ENCODE results near the gene IKZF3. TPM values are rescaled to one million over a fixed set of nuclear protein-coding genes. Genes with fewer than 3 reads are reported as not detected.

Gene IKZF3
- total RNA-seq, 1 donor from 2014 or later, result 8.2 TPM

GRCh38 chr17:39800540-39800939 lies 63.6 kb downstream of the IKZF3 start:
- Histone ChIP-seq H3K4me1 (no peaks in the 10 kb centered on the region), H3K9me3 (no peaks in the 10 kb centered on the region), H3K36me3 (no peaks in the 10 kb centered on the region), H3K27me3 (no peaks in the 10 kb centered on the region), H3K27ac (no peak overlapping the region), H3K4me3 (no peak overlapping the region)
- DNase-seq, result no peak
- TF ChIP-seq CTCF (IDR thresholded peaks at IDR 0.05), result no peak
- no peak for ATAC-seq
- intact Hi-C loops (cut with DNase I), result no loop called here

DNA sequence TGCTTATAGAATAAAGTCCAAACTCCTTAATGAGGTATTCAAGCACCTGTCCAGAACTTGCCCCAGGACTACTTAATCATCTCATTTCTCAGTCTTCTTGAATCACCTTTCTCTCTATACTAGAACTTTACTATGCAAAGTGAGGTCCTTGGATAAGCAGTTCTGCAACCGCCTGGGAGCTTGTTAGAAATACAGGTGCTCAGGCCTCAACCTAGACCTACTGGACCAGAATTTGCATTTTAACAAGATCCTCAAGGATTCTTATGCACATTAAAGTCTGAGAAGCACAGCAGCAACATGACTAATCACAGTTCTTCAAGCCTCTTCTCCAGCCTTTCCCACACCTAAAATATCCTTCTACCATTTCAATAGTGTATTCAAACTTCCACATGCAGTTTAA lies 64.7 kb downstream of the IKZF3 start:
- Histone ChIP-seq H3K27ac (no peak overlapping the region), H3K36me3 (no peaks in the 10 kb centered on the region), H3K9me3 (no peaks in the 10 kb centered on the region), H3K4me3 (no peak overlapping the region), H3K4me1 (no peaks in the 10 kb centered on the region), H3K27me3 (no peaks in the 10 kb centered on the region)
- intact Hi-C loops (cut with DNase I), result no loop called here
- ATAC-seq, result no peak
- no peak for TF ChIP-seq CTCF (IDR thresholded peaks at IDR 0.05)
- DNase-seq, result no peak

GRCh38 chr17:39794249-39794970 lies 69.7 kb downstream of the IKZF3 start:
- Histone ChIP-seq H3K9me3 (no peaks in the 10 kb centered on the region), H3K27ac (peak overlapping the region; percentile 9), H3K4me3 (no peak overlapping the region), H3K4me1 (no peaks in the 10 kb centered on the region), H3K36me3 (no peaks in the 10 kb centered on the region), H3K27me3 (peaks cover 4% of the 10 kb centered on the region)
- ATAC-seq, result no peak
- no peak for DNase-seq
- intact Hi-C loops (cut with DNase I), result no loop called here
- no peak for TF ChIP-seq CTCF (IDR thresholded peaks at IDR 0.05)

- no peak overlapping the region for H3K4me3 ChIP-seq
- peaks cover 4% of the 10 kb centered on the region for H3K27me3 ChIP-seq
- peak; percentile 33 for ATAC-seq
- H3K9me3 ChIP-seq, result no peaks in the 10 kb centered on the region
- no peaks in the 10 kb centered on the region for H3K36me3 ChIP-seq
- H3K27ac ChIP-seq, result no peak overlapping the region
- H3K4me1 ChIP-seq, result no peaks in the 10 kb centered on the region
- intact Hi-C loops (cut with DNase I), result no loop called here
- no peak for TF ChIP-seq CTCF (IDR thresholded peaks at IDR 0.05)
- no peak for DNase-seq
Measured at GRCh38 chr17:39793301-39793872, 70.7 kb downstream of the IKZF3 start.

- no peak overlapping the region for H3K4me3 ChIP-seq
- H3K4me1 ChIP-seq, result no peaks in the 10 kb centered on the region
- H3K36me3 ChIP-seq, result no peaks in the 10 kb centered on the region
- intact Hi-C loops (cut with DNase I), result no loop called here
- ATAC-seq, result no peak
- peaks cover 4% of the 10 kb centered on the region for H3K27me3 ChIP-seq
- DNase-seq, result no peak
- H3K27ac ChIP-seq, result no peak overlapping the region
- no peak for TF ChIP-seq CTCF (IDR thresholded peaks at IDR 0.05)
- no peaks in the 10 kb centered on the region for H3K9me3 ChIP-seq
Measured at GRCh38 chr17:39792526-39793221, 71.4 kb downstream of the IKZF3 start.

All from upper lobe of right lung (tissue), 1 donor.